ENCODE measurements around the gene SHC3. TPM values are rescaled to one million over a fixed set of nuclear protein-coding genes. Genes with fewer than 3 reads are reported as not detected.

Gene SHC3
- total and polyA plus RNA-seq, 12 donors, result 0.15 to 0.71 (median 0.33) TPM

DNA sequence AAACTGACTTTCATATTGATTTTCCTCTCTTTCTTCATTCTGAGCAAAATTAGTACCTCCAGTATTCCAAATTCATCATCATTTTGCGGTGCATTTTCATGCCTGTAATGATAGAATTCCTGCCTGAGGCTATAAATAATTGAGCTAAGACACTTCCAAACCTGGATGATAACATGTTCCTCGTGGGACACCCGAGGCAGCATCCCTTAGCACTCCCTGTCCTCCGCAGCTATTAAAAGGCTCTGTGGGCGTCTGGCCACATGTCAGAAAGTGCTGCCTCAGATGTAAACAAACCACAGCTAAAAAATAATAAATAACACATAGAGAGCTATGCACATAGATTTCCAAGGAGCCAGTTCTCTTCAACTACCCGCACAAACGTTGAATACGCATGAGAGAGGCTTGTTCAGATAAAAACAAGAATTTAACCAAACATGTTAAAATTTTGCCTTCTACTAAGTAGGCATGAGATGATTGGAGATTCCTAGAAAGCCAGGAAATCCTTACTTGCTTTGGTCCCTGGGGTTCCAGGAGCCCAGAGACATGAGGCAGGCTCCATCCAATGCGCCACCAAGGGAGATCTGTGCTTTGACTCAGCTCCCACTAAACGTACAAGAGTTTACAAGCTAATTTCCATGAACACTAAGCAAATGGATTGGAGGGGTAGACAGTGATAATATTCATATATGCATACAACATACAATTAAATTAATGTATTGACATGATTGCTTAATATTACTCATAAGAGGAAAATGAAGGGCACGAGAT is 82.7 kb downstream of the SHC3 start:
- Histone ChIP-seq H3K4me3 (no peak overlapping the region), H3K27ac (no peak overlapping the region), H3K36me3 (no peaks in the 10 kb centered on the region), H3K27me3 (no peaks in the 10 kb centered on the region), H3K9me3 (peaks cover 0 to 12% (median 4%) of the 10 kb centered on the region in 11 donors), H3K4me1 (peaks cover 0 to 9% (median 0%) of the 10 kb centered on the region in 9 donors)
- WGBS, 2 donors, result 56 to 67% methylated on average over 11 of the region's 11 CpGs
- intact Hi-C loops (cut with DNase I), result no loop called here
- no peak for DNase-seq
- TF ChIP-seq, protein P1, sequence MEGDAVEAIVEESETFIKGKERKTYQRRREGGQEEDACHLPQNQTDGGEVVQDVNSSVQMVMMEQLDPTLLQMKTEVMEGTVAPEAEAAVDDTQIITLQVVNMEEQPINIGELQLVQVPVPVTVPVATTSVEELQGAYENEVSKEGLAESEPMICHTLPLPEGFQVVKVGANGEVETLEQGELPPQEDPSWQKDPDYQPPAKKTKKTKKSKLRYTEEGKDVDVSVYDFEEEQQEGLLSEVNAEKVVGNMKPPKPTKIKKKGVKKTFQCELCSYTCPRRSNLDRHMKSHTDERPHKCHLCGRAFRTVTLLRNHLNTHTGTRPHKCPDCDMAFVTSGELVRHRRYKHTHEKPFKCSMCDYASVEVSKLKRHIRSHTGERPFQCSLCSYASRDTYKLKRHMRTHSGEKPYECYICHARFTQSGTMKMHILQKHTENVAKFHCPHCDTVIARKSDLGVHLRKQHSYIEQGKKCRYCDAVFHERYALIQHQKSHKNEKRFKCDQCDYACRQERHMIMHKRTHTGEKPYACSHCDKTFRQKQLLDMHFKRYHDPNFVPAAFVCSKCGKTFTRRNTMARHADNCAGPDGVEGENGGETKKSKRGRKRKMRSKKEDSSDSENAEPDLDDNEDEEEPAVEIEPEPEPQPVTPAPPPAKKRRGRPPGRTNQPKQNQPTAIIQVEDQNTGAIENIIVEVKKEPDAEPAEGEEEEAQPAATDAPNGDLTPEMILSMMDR (IDR thresholded peaks at IDR 0.05), result no peak
- peak in 1 of 8 donors; percentile 77 for ATAC-seq

DNA sequence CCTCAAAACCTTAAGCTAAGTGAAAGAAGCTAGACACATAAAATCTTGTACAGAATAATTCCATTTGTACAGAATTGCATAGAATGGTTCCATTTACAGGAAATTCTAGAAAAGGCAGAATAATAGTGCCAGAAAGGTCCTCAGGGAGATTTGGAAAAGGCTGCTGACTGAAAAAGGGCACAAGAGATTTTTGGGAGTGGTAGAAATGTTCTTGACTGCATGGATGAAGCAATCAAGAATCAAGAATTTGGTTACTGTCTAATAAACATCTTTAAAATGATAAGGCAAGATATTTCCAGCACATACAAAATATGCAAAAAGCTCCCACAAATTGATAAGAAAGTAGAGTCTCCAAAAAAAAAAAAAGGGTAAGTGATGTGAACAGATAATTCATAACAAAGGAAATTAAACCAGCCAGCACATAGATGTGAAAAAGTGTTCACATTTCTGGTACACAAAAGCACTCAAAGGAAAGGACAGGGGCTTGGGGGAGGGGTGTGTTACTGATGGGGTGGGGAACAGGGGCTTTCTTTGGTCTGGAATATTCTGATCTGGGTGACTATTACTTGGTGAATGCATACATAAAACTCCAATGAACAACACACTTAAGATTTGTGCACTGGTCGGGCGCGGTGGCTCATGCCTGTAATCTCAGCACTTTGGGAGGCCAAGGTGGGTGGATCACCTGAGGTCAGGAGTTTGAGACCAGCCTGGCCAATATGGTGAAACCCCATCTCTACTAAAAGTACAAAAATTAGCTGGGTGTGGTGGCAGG is 85.2 kb downstream of the SHC3 start:
- whole genome bisulfite sequencing, 2 donors, result 96 to 100% methylated on average over 3 of the region's 3 CpGs
- Histone ChIP-seq H3K4me1 (peaks cover 0 to 9% (median 0%) of the 10 kb centered on the region in 9 donors), H3K9me3 (peaks cover 0 to 11% (median 4%) of the 10 kb centered on the region in 11 donors), H3K27ac (no peak overlapping the region), H3K4me3 (no peak overlapping the region), H3K27me3 (no peaks in the 10 kb centered on the region), H3K36me3 (no peaks in the 10 kb centered on the region)
- intact Hi-C loops (cut with DNase I), result no loop called here
- ATAC-seq (no peak), DNase-seq (no peak)
- TF ChIP-seq, protein P1 (IDR thresholded peaks at IDR 0.05), result no peak

GRCh38 chr9:89089176-89089575 is 89.4 kb downstream of the SHC3 start:
- Histone ChIP-seq H3K27ac (no peak overlapping the region), H3K9me3 (no peaks in the 10 kb centered on the region), H3K36me3 (no peaks in the 10 kb centered on the region), H3K4me3 (no peak overlapping the region), H3K27me3 (peaks cover 0 to 6% (median 0%) of the 10 kb centered on the region in 7 donors), H3K4me1 (no peaks in the 10 kb centered on the region)
- TF ChIP-seq, protein P1 (IDR thresholded peaks at IDR 0.05), result no peak
- DNase-seq (no peak), ATAC-seq (no peak)
- intact Hi-C loops (cut with DNase I), result no loop called here
- 93 to 96% methylated on average over 3 of the region's 3 CpGs for WGBS, 2 donors

- H3K27me3 ChIP-seq, result peaks cover 0 to 6% (median 0%) of the 10 kb centered on the region in 7 donors
- H3K9me3 ChIP-seq, result peaks cover 0 to 9% (median 0%) of the 10 kb centered on the region in 11 donors
- no peak for ATAC-seq
- H3K27ac ChIP-seq, result no peak overlapping the region
- H3K36me3 ChIP-seq, result no peaks in the 10 kb centered on the region
- 80 to 83% methylated on average over 6 of the region's 6 CpGs for WGBS, 2 donors
- DNase-seq, result no peak
- intact Hi-C loops (cut with DNase I), result no loop called here
- peaks cover 0 to 11% (median 0%) of the 10 kb centered on the region in 9 donors for H3K4me1 ChIP-seq
- TF ChIP-seq, protein P1 (IDR thresholded peaks at IDR 0.05), result no peak
- H3K4me3 ChIP-seq, result no peak overlapping the region
Measured at GRCh38 chr9:89083626-89084025, 95.0 kb downstream of the SHC3 start.
